Activated naive CD4-positive, alpha-beta T cell treated with anti-CD3 and anti-CD28 coated beads, Interleukin-2, amount 50 U/mL, for 16 hours (primary cell): ENCODE measurements around the gene RSPRY1.

Experiments used
- DNase-seq: peaks from one replicate; pipeline ENCODE4 v3.0.0-alpha.2; 2020

RSPRY1 gene

GRCh38 chr16:57185945-57186871 lies at the start of gene RSPRY1, which contains the start of gene PSME3IP1:
Gene RSPRY1 (plus strand): TSS chr16:57186329. CDS start chr16:57204659, 18,330 bp downstream.
Gene PSME3IP1 (minus strand): TSS chr16:57186039. CDS start chr16:57173854, 12,185 bp downstream.
- DNase-seq, result peak; percentile 97

GRCh38 chr16:57137043-57137442 lies 49.1 kb upstream of the RSPRY1 start:
- no peak for DNase-seq

- DNase-seq, result no peak
These were observed 48.4 kb upstream of the RSPRY1 start for GRCh38 chr16:57137566-57138273.

- DNase-seq, result no peak
These were observed 47.7 kb upstream of the RSPRY1 start for GRCh38 chr16:57138281-57138935.

- DNase-seq, result no peak
These were observed 45.0 kb upstream of the RSPRY1 start for GRCh38 chr16:57140931-57141668.

GRCh38 chr16:57141822-57142631 lies 44.1 kb upstream of the RSPRY1 start:
- DNase-seq, result no peak

- no peak for DNase-seq
These were observed 42.8 kb upstream of the RSPRY1 start for GRCh38 chr16:57143149-57143921.

- no peak for DNase-seq
These were observed 42.1 kb upstream of the RSPRY1 start for GRCh38 chr16:57144027-57144426.

- DNase-seq, result no peak
These were observed 40.8 kb upstream of the RSPRY1 start for GRCh38 chr16:57145046-57146021.

- DNase-seq, result no peak
These were observed 40.0 kb upstream of the RSPRY1 start for GRCh38 chr16:57146040-57146647.

- no peak for DNase-seq
These were observed 39.4 kb upstream of the RSPRY1 start for GRCh38 chr16:57146735-57147134.

- DNase-seq, result no peak
These were observed 38.5 kb upstream of the RSPRY1 start for GRCh38 chr16:57147381-57148221.

GRCh38 chr16:57148481-57148880 lies 37.6 kb upstream of the RSPRY1 start:
- no peak for DNase-seq

- no peak for DNase-seq
These were observed 36.7 kb upstream of the RSPRY1 start for GRCh38 chr16:57149391-57149790.

GRCh38 chr16:57150682-57151330 lies 35.3 kb upstream of the RSPRY1 start:
- DNase-seq, result no peak

GRCh38 chr16:57151369-57151768 lies 34.8 kb upstream of the RSPRY1 start:
- DNase-seq, result no peak
